BLaER1 treated with 17β-estradiol and CSF1 and Interleukin-3, amounts not matched to agents 10 nM and 100 nM (cell line): Measurements from ENCODE around the gene EXOC8.

ENCODE experiments used
- H3K27ac ChIP-seq, 11 experiments: shearing (Covaris generic); formaldehyde crosslinking; 2 replicates each; pipeline ENCODE4 v1.8.1; 2022
- H3K27me3 ChIP-seq, 11 experiments: shearing (Covaris generic); formaldehyde crosslinking; 2 replicates each; pipeline ENCODE4 v1.8.1; 2022
- H3K36me3 ChIP-seq, 11 experiments: shearing (Covaris generic); formaldehyde crosslinking; 2 replicates each; pipeline ENCODE4 v1.8.1; 2022
- H3K4me1 ChIP-seq, 10 experiments: shearing (Covaris generic); formaldehyde crosslinking; 2 replicates each; pipeline ENCODE4 v1.8.1; 2022
- H3K4me2 ChIP-seq, 11 experiments: shearing (Covaris generic); formaldehyde crosslinking; 2 replicates each; pipeline ENCODE4 v1.8.1; 2022
- H3K4me3 ChIP-seq, 10 experiments: shearing (Covaris generic); formaldehyde crosslinking; 2 replicates each; pipeline ENCODE4 v1.8.1; 2022
- H3K9ac ChIP-seq, 11 experiments: shearing (Covaris generic); formaldehyde crosslinking; 2 replicates each; pipeline ENCODE4 v1.8.1; 2022
- H3K9me3 ChIP-seq, 11 experiments: shearing (Covaris generic); formaldehyde crosslinking; replicated peaks in 1 of 11; 2 replicates each; pipeline ENCODE4 v1.8.1; 2022
- H4K20me1 ChIP-seq, 11 experiments: shearing (Covaris generic); formaldehyde crosslinking; 2 replicates each; pipeline ENCODE4 v1.8.1; 2022
- Cebpa-rat ChIP-seq, 11 experiments: shearing (Covaris generic); IDR thresholded peaks; 2 replicates each; pipeline ENCODE4 v1.8.1; 2022

EXOC8 gene, protein sequence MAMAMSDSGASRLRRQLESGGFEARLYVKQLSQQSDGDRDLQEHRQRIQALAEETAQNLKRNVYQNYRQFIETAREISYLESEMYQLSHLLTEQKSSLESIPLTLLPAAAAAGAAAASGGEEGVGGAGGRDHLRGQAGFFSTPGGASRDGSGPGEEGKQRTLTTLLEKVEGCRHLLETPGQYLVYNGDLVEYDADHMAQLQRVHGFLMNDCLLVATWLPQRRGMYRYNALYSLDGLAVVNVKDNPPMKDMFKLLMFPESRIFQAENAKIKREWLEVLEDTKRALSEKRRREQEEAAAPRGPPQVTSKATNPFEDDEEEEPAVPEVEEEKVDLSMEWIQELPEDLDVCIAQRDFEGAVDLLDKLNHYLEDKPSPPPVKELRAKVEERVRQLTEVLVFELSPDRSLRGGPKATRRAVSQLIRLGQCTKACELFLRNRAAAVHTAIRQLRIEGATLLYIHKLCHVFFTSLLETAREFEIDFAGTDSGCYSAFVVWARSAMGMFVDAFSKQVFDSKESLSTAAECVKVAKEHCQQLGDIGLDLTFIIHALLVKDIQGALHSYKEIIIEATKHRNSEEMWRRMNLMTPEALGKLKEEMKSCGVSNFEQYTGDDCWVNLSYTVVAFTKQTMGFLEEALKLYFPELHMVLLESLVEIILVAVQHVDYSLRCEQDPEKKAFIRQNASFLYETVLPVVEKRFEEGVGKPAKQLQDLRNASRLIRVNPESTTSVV

GRCh38 chr1:231337472-231338269, at the start of gene EXOC8:
Gene EXOC8 (minus strand): TSS chr1:231337852. CDS start chr1:231337745, 107 bp downstream.
- H3K4me2 ChIP-seq = peak within 1 kb of the TSS; percentile 93 to 100 (median 99)
- TF ChIP-seq Cebpa-rat (IDR thresholded peaks at IDR 0.05) = no peak
- H3K9me3 ChIP-seq = no peaks in the 10 kb centered on the region
- H3K27ac ChIP-seq = peak within 1 kb of the TSS; percentile 79 to 94 (median 87)
- peak within 1 kb of the TSS; percentile 80 to 99 (median 88) for H3K4me3 ChIP-seq
- peak within 1 kb of the TSS; percentile 85 to 96 (median 92) for H3K9ac ChIP-seq
- peaks cover 42 to 60% (median 57%) of the 10 kb centered on the region in 10 experiments for H3K4me1 ChIP-seq
- no peaks in the 10 kb centered on the region for H3K27me3 ChIP-seq
- peaks cover 16 to 35% (median 27%) of the 10 kb centered on the region in 11 experiments for H3K36me3 ChIP-seq
- peaks cover 36 to 71% (median 50%) of the 10 kb centered on the region in 11 experiments for H4K20me1 ChIP-seq

GRCh38 chr1:231386466-231386865, 48.8 kb upstream of the EXOC8 start:
- Histone ChIP-seq H3K4me2 (no peak overlapping the region), H3K9ac (no peak overlapping the region), H3K9me3 (peaks cover 0 to 8% (median 0%) of the 10 kb centered on the region in 11 experiments; a peak in 1 of 22 replicates), H3K27me3 (no peaks in the 10 kb centered on the region), H3K27ac (no peak overlapping the region), H3K4me3 (no peak overlapping the region), H4K20me1 (peaks cover 60 to 100% (median 95%) of the 10 kb centered on the region in 11 experiments), H3K36me3 (peaks cover 0 to 75% (median 31%) of the 10 kb centered on the region in 11 experiments; a peak in 15 of 22 replicates), H3K4me1 (peaks cover 8 to 53% (median 19%) of the 10 kb centered on the region in 10 experiments; a peak in 18 of 20 replicates)
- TF ChIP-seq Cebpa-rat (IDR thresholded peaks at IDR 0.05) = no peak

GRCh38 chr1:231385416-231385748, 47.7 kb upstream of the EXOC8 start:
- Histone ChIP-seq H3K9ac (no peak overlapping the region), H3K4me2 (no peak overlapping the region), H3K9me3 (no peaks in the 10 kb centered on the region; a peak in 1 of 22 replicates), H3K27me3 (no peaks in the 10 kb centered on the region), H3K4me3 (no peak overlapping the region), H4K20me1 (peaks cover 62 to 100% (median 98%) of the 10 kb centered on the region in 11 experiments), H3K4me1 (peaks cover 8 to 43% (median 19%) of the 10 kb centered on the region in 10 experiments; a peak in 18 of 20 replicates), H3K27ac (no peak overlapping the region), H3K36me3 (peaks cover 0 to 75% (median 31%) of the 10 kb centered on the region in 11 experiments; a peak in 15 of 22 replicates)
- no peak for TF ChIP-seq Cebpa-rat (IDR thresholded peaks at IDR 0.05)

DNA sequence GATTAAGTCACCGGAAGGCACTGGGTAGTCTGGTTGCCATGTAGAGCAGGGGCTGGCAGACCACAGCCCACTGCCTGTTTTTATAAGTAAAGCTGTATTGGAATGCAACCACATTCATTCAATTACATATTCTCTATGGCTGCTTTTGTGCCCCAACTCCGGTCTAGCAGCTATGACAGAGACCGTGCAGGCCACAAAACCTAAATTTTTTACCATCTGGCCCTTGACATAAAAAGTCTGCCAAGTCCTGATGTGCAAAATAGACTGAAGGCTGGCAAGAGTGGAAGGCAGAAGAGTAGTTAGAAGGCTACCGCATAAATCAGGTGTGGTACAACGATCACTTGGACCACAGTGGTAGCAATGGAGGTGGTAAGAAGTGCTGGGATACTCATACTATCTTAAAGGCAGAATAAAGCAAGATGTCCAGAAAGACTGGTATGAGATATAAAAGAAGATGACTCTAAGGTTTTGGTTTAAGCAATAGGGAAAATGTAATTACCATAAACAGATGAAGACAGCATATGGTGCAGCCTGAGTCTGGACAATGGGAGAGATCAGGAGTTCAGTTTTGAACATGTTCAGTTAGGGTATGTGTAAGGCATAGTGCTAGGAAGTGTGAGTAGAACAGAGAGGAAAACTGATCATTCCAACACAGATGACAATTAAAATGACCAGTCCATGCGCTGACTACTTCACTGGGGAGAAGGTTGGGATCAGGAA, 47.2 kb upstream of the EXOC8 start:
- Histone ChIP-seq H3K4me2 (no peak overlapping the region), H3K4me1 (peaks cover 8 to 38% (median 18%) of the 10 kb centered on the region in 10 experiments; a peak in 19 of 20 replicates), H3K9me3 (no peaks in the 10 kb centered on the region; a peak in 1 of 22 replicates), H4K20me1 (peaks cover 61 to 99% (median 97%) of the 10 kb centered on the region in 11 experiments), H3K4me3 (no peak overlapping the region), H3K36me3 (peaks cover 0 to 69% (median 27%) of the 10 kb centered on the region in 11 experiments; a peak in 15 of 22 replicates), H3K27me3 (no peaks in the 10 kb centered on the region), H3K9ac (no peak overlapping the region), H3K27ac (no peak overlapping the region)
- TF ChIP-seq Cebpa-rat (IDR thresholded peaks at IDR 0.05) = no peak

DNA sequence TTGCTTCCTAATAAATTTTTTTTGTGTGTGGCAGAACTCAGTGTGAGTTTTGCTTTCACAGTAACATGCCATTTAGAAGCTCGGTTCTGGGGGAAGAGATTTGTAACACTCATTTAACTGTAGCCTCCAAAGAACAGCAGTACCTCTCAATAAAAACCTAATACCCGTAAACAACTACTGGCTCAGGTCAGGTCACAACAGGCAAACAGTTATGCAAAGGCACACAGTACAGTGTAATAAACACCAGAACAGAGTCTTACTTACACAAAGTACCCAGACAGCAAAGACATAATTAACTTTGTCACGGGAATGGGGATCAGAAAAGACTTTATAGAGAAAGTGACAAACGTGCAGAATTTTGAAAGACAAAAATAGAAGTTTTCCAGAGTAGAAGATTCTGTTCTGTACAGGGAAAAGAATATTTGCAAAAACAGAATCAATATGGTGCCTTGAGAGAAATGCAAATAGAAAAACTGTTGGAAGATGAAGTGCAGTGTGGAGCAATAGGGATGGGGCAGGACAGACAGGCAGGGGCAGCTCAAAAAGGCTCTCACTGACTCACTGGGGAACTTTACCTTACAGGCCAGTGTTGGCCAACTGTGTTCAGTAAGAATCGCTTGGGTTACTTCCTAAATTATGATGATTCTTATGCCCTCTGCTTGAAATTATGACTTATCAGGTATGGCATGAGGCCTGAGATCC, 45.7 kb upstream of the EXOC8 start:
- Histone ChIP-seq H3K27me3 (no peaks in the 10 kb centered on the region), H4K20me1 (peaks cover 70 to 99% (median 97%) of the 10 kb centered on the region in 11 experiments), H3K4me1 (peaks cover 17 to 36% (median 24%) of the 10 kb centered on the region in 10 experiments), H3K4me2 (no peak overlapping the region), H3K27ac (no peak overlapping the region), H3K4me3 (no peak overlapping the region), H3K36me3 (peaks cover 0 to 62% (median 19%) of the 10 kb centered on the region in 11 experiments; a peak in 14 of 22 replicates), H3K9me3 (no peaks in the 10 kb centered on the region), H3K9ac (no peak overlapping the region)
- TF ChIP-seq Cebpa-rat (IDR thresholded peaks at IDR 0.05) = no peak

GRCh38 chr1:231382426-231382825, 44.8 kb upstream of the EXOC8 start:
- H3K27me3 ChIP-seq = no peaks in the 10 kb centered on the region
- H3K9ac ChIP-seq = no peak overlapping the region
- no peak overlapping the region for H3K4me2 ChIP-seq
- peaks cover 0 to 65% (median 19%) of the 10 kb centered on the region in 11 experiments; a peak in 14 of 22 replicates for H3K36me3 ChIP-seq
- TF ChIP-seq Cebpa-rat (IDR thresholded peaks at IDR 0.05) = no peak
- no peak overlapping the region for H3K4me3 ChIP-seq
- peaks cover 10 to 34% (median 17%) of the 10 kb centered on the region in 10 experiments for H3K4me1 ChIP-seq
- peaks cover 76 to 99% (median 97%) of the 10 kb centered on the region in 11 experiments for H4K20me1 ChIP-seq
- no peak overlapping the region for H3K27ac ChIP-seq
- H3K9me3 ChIP-seq = no peaks in the 10 kb centered on the region

DNA sequence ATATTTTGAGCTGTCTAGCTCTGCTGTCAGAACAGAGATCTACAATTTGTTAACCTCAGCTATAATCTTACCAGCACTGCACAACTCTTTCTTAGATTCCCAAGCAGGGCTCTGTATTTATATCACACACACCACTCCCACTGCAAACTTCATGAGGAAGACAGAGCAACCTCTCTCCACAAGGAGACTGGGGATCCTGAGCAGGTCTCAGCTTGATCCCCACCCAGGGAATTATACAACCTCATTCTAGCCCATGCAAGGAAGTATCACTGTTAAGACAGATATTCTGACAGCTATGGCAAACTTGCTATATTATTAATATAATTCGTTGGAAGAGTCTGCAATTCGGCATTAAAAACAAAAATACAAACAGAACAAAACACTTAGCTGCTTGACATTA, 44.1 kb upstream of the EXOC8 start:
- H3K9ac ChIP-seq = no peak overlapping the region
- H3K36me3 ChIP-seq = peaks cover 0 to 66% (median 16%) of the 10 kb centered on the region in 11 experiments; a peak in 14 of 22 replicates
- no peaks in the 10 kb centered on the region for H3K9me3 ChIP-seq
- H3K27ac ChIP-seq = no peak overlapping the region
- peaks cover 80 to 99% (median 97%) of the 10 kb centered on the region in 11 experiments for H4K20me1 ChIP-seq
- H3K4me2 ChIP-seq = 0 out of 22 replicates have a peak overlapping the region, but pooled peaks of 1 of the 11 experiments have one; percentile 16
- peaks cover 10 to 34% (median 17%) of the 10 kb centered on the region in 10 experiments for H3K4me1 ChIP-seq
- no peak overlapping the region for H3K4me3 ChIP-seq
- TF ChIP-seq Cebpa-rat (IDR thresholded peaks at IDR 0.05) = no peak
- H3K27me3 ChIP-seq = no peaks in the 10 kb centered on the region
